Smooth muscle cell (in vitro differentiated cells): Measurements from ENCODE around the gene SDK2. TPM values are rescaled to one million over a fixed set of nuclear protein-coding genes. Genes with fewer than 3 reads are reported as not detected.

Experiments used
- DNase-seq: peaks from one replicate; lab custom pipeline; 2025; ENCODE audit not compliant: unreplicated experiment; lab: John Stamatoyannopoulos, UW
- H2AFZ ChIP-seq: fragments of 200-600 bp; sonication (generic); 2 replicates; pipeline ENCODE4 v1.6.0; 2016; ENCODE audit warnings: antibody characterized with exemption, low read depth, mild to moderate bottlenecking
- H3F3A ChIP-seq: fragments of 200-600 bp; sonication (generic); 2 replicates; pipeline ENCODE4 v1.6.0; 2017; ENCODE audit warnings: antibody characterized with exemption, low read depth
- H3K27ac ChIP-seq: fragments of 200-600 bp; sonication (generic); 2 replicates; pipeline ENCODE4 v1.5.1; 2016; ENCODE audit warnings: low read depth, mild to moderate bottlenecking
- H3K27me3 ChIP-seq: fragments of 200-600 bp; sonication (generic); 2 replicates; pipeline ENCODE4 v1.6.1; 2016; ENCODE audit warnings: low read depth, mild to moderate bottlenecking
- H3K36me3 ChIP-seq: fragments of 200-600 bp; sonication (generic); 2 replicates; pipeline ENCODE4 v1.5.1; 2016; ENCODE audit warnings: low read depth
- H3K4me1 ChIP-seq: fragments of 200-600 bp; sonication (generic); 2 replicates; pipeline ENCODE4 v1.5.1; 2016; ENCODE audit warnings: low read depth
- H3K4me2 ChIP-seq: fragments of 200-600 bp; sonication (generic); 2 replicates; pipeline ENCODE4 v1.6.0; 2016; ENCODE audit warnings: mild to moderate bottlenecking
- H3K4me3 ChIP-seq: fragments of 200-600 bp; sonication (generic); 2 replicates; pipeline ENCODE4 v1.5.1; 2016; ENCODE audit warnings: mild to moderate bottlenecking
- H3K79me2 ChIP-seq: fragments of 200-600 bp; sonication (generic); 2 replicates; pipeline ENCODE4 v1.6.0; 2016; ENCODE audit warnings: low read depth, mild to moderate bottlenecking
- H3K9ac ChIP-seq: fragments of 200-600 bp; sonication (generic); 2 replicates; pipeline ENCODE4 v1.6.0; 2016; ENCODE audit warnings: low read depth
- H3K9me3 ChIP-seq: fragments of 200-600 bp; sonication (generic); replicated peaks from 2 replicates; pipeline ENCODE4 v1.5.1; 2016; ENCODE audit warnings: low read depth
- H4K20me1 ChIP-seq: fragments of 200-600 bp; sonication (generic); 2 replicates; pipeline ENCODE4 v1.6.0; 2016; ENCODE audit warnings: low read depth
- CTCF ChIP-seq: fragments of 200-600 bp; sonication (generic); IDR thresholded peaks from 2 replicates; pipeline ENCODE4 v1.5.1; 2017; ENCODE audit warnings: borderline replicate concordance, mild to moderate bottlenecking, antibody characterized with exemption; ENCODE audit not compliant: insufficient read depth, poor library complexity, severe bottlenecking
- WGBS: methylation state at CpG from one replicate; pipeline ENCODE4 v1.1.7; 2016; ENCODE audit warnings: low lambda C conversion rate; 5-methylcytosine and 5-hydroxymethylcytosine counted together
- polyA plus RNA-seq: library from polyadenylated mRNA; unstranded; fragments of >200 nt; fragmentation: Nextera tagmentation; extraction: Ambion mirVana; gene quantifications from 2 replicates; pipeline ENCODE4 v1.2.1, GENCODE V29; 2016
- total RNA-seq: library from RNA; depleted of rRNA; stranded (reverse); fragments of >200 nt; gene quantifications from 2 replicates; pipeline ENCODE4 v1.2.3, GENCODE V29; 2014

Gene SDK2
- total and polyA plus RNA-seq, 2 experiments from 2014 or later, result 4.6 to 6.5 TPM

DNA sequence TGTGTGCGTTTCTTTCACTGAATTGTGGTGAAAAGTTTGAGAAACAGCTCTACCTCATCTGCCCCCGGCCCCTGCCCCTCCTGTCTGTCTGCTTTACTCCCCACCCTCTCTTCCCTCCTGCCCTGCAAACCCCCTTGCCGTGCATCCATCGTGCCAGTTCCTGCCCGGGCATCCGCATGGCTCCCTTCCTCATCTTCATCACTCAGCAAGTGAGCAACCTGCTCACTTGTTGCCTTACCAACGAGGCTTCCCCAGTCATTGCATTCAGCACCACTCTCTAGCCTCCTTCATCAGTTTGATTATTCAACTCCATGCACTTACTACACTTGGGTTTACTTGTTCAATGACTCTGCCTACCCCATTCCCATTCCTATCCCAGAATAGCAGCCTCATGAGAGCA, 34.8 kb upstream of the SDK2 start:
- no peaks in the 10 kb centered on the region for H3K4me1 ChIP-seq
- H3K79me2 ChIP-seq, result no peaks in the 10 kb centered on the region
- H3K27me3 ChIP-seq, result peaks cover 27% of the 10 kb centered on the region
- no peak for TF ChIP-seq CTCF
- no peak overlapping the region for H2AFZ ChIP-seq
- H3K36me3 ChIP-seq, result no peaks in the 10 kb centered on the region
- 78% methylated on average over 6 of the region's 7 CpGs for WGBS
- no peaks in the 10 kb centered on the region for H3K9me3 ChIP-seq
- H4K20me1 ChIP-seq, result no peaks in the 10 kb centered on the region
- no peak for DNase-seq
- no peak overlapping the region for H3K27ac ChIP-seq
- no peak overlapping the region for H3K4me2 ChIP-seq
- no peak overlapping the region for H3K4me3 ChIP-seq
- no peak overlapping the region for H3K9ac ChIP-seq
- H3F3A ChIP-seq, result no peaks in the 10 kb centered on the region

- Histone ChIP-seq H3K4me3 (no peak overlapping the region), H3K27me3 (peaks cover 9% of the 10 kb centered on the region), H3K9ac (no peak overlapping the region), H3F3A (no peaks in the 10 kb centered on the region), H3K4me1 (no peaks in the 10 kb centered on the region), H3K9me3 (no peaks in the 10 kb centered on the region), H3K27ac (no peak overlapping the region), H3K79me2 (no peaks in the 10 kb centered on the region), H3K36me3 (no peaks in the 10 kb centered on the region), H2AFZ (no peak overlapping the region), H3K4me2 (no peak overlapping the region), H4K20me1 (no peaks in the 10 kb centered on the region)
- TF ChIP-seq CTCF, result no peak
- no peak for DNase-seq
- 94% methylated on average over 3 of the region's 3 CpGs for WGBS
Observed at GRCh38 chr17:73669771-73670170, 25.5 kb upstream of the SDK2 start.

DNA sequence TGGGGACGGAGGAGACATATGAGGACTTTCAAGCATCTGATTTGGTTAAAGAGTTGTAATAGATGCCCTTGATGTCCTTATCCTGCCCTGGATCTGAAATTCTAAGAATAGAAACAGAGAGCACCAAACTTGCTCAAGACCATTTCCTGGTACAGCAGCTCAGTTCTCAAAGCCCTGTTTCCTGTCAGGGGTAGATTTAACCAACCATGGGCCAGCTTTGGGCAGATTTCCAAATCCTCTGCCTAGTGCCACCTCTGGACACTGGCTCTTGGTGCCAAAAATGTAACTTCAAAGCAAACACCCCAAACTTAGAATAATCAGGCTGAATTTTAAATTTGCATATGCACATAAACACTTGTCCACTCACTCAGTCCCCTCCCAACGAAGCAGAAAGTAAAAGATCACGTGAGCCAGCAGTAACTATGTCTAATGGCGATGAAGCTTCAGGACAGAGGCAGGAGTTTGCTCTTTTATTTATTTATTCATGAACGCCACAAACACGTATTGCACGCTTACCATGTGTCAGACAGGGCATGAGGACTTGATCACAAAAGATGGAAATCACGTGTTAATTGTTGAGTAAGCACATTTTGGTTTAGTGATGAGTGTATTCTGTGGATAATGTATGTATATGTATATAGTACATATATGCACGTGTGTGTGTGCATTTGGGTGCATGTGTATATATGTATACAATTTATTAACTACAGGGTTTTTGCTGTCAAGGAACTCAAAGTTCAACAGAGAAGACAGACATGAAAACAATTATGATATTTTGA, 23.1 kb upstream of the SDK2 start:
- no peak for DNase-seq
- no peak overlapping the region for H3K4me3 ChIP-seq
- H3K27ac ChIP-seq, result no peak overlapping the region
- no peaks in the 10 kb centered on the region for H3K36me3 ChIP-seq
- H3K4me1 ChIP-seq, result no peaks in the 10 kb centered on the region
- WGBS, result 78% methylated on average over 9 of the region's 9 CpGs
- H2AFZ ChIP-seq, result no peak overlapping the region
- no peaks in the 10 kb centered on the region for H4K20me1 ChIP-seq
- H3K9ac ChIP-seq, result no peak overlapping the region
- peaks cover 23% of the 10 kb centered on the region for H3K27me3 ChIP-seq
- H3K9me3 ChIP-seq, result no peaks in the 10 kb centered on the region
- no peak overlapping the region for H3K4me2 ChIP-seq
- H3F3A ChIP-seq, result no peaks in the 10 kb centered on the region
- no peaks in the 10 kb centered on the region for H3K79me2 ChIP-seq
- TF ChIP-seq CTCF, result no peak

DNA sequence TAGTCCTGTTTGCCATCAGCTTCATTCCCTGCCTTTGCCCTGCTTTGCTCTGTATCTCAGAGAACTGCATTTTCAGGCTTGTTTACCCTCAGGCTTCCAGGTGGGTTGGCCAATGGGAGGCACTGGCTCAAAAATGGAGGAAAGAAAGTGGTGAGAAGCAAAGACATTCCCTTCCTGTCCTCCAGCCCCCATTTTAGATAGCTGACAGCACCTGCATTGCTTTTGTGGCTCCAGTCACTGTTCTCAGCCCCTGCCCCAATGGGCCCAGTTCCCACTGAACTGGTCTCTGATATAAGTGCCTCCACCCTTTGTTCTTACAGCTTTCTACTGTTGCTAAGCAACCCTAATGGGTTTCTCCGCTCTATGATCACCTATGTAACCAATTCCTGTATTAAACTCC, 19.4 kb upstream of the SDK2 start:
- no peak overlapping the region for H3K4me3 ChIP-seq
- H3K79me2 ChIP-seq, result no peaks in the 10 kb centered on the region
- H3F3A ChIP-seq, result no peaks in the 10 kb centered on the region
- no peak for DNase-seq
- H3K9ac ChIP-seq, result no peak overlapping the region
- 84% methylated on average over 1 of the region's 1 CpG for WGBS
- H3K27me3 ChIP-seq, result peaks cover 37% of the 10 kb centered on the region
- H3K4me1 ChIP-seq, result no peaks in the 10 kb centered on the region
- no peaks in the 10 kb centered on the region for H3K36me3 ChIP-seq
- H2AFZ ChIP-seq, result no peak overlapping the region
- H3K9me3 ChIP-seq, result no peaks in the 10 kb centered on the region
- H4K20me1 ChIP-seq, result no peaks in the 10 kb centered on the region
- TF ChIP-seq CTCF, result no peak
- H3K27ac ChIP-seq, result no peak overlapping the region
- H3K4me2 ChIP-seq, result no peak overlapping the region
